Stimulated activated CD4-positive, alpha-beta T cell treated with anti-CD3 and anti-CD28 coated beads, Interleukin-15, amount 100 ng/mL, for 24 hours (primary cell): Measurements from ENCODE around the gene SLC6A18.
"Not testable (repeated sequence)": the region's sequence is repeated elsewhere in the genome, so short reads cannot be mapped to it uniquely, and the experiment has no call there.

ENCODE experiments used
- DNase-seq: peaks from one replicate; pipeline ENCODE4 v3.0.0-alpha.2; 2020

Gene SLC6A18

GRCh38 chr5:1279443-1280151 lies 54.4 kb downstream of the SLC6A18 start:
- no peak for DNase-seq

GRCh38 chr5:1280177-1281037 lies 55.2 kb downstream of the SLC6A18 start:
- no peak for DNase-seq

GRCh38 chr5:1281038-1281882 lies 56.1 kb downstream of the SLC6A18 start:
- DNase-seq: no peak

DNA sequence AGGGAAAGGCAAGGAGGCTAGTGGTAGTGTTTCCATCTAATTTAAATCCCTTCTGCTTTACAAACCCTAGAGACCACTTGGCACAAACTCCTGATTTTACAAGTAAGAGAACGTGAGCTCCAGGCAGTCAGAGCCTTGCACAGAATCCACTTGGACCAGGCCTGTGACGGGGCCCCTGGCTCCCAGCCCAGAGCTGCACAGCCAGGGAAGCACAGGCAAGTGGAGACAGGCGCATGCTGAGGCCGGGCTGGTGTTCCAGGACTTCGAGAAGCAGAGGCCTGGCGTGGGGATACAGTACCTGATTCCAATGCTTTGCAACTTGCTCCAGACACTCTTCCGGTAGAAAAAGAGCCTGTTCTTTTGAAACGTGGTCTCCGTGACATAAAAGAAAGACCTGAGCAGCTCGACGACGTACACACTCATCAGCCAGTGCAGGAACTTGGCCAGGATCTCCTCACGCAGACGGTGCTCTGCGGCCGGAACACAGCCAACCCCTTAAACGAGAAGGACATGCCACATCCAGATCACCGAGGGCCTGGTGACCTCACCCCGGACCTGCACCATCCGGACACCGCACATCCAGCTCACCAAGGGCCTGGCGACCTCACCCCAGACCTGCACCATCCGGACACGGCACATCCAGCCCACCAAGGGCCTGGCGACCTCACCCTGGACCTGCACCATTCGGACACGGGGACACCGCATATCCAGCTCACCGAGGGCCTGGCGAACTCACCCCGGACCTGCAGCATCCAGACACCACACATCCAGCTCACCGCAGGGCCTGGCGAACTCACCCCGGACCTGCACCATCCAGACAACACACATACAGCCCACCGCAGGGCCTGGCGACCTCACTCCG lies 57.2 kb downstream of the SLC6A18 start:
- no peak for DNase-seq

DNA sequence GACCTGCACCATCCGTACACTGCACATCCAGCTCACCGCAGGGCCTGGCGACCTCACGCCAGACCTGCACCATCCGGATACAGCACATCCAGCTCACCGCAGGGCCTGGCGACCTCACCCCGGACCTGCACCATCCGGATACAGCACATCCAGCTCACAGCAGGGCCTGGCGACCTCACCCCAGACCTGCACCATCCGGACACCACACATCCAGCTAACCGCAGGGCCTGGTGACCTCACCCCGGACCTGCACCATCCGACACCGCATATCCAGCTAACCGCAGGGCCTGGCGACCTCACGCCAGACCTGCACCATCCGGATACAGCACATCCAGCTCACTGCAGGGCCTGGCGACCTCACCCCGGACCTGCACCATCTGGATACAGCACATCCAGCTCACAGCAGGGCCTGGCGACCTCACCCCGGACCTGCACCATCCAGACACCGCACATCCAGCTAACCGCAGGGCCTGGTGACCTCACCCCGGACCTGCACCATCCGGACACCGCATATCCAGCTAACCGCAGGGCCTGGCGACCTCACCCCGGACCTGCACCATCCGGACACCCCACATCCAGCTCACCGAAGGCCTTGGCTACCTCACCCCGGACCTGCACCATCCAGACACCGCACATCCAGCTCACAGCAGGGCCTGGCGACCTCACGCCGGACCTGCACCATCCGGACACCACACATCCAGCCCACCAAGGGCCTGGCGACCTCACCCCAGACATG lies 58.0 kb downstream of the SLC6A18 start:
- DNase-seq: not testable (repeated sequence)

DNA sequence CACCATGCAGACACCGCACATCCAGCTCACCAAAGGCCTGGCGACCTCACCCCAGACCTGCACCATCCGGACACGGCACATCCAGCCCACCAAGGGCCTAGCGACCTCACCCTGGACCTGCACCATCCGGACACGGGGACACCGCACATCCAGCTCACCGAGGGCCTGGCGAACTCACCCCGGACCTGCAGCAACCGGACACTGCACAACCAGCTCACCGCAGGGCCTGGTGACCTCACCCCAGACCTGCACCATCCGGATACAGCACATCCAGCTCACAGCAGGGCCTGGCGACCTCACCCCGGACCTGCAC lies 58.5 kb downstream of the SLC6A18 start:
- DNase-seq: not testable (repeated sequence)

GRCh38 chr5:1284336-1284970 lies 59.3 kb downstream of the SLC6A18 start:
- not testable (repeated sequence) for DNase-seq

DNA sequence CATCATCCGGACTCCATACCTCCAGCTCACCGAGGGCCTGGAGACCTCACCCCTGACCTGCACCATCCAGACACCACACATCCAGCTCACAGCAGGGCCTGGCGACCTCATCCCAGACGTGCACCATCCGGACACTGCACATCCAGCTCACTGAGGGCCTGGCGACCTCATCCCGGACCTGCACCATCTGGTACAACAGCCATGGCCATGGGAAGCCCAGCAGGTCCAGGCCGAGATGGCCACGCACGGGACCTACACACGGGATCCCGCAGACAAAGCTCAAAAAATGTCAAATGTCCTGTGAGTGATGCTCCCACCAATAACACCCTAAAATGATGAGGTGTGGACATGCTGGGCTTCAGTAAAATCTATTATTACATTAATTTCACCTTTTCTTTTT lies 60.0 kb downstream of the SLC6A18 start:
- no peak for DNase-seq

GRCh38 chr5:1285883-1286291 lies 60.7 kb downstream of the SLC6A18 start:
- no peak for DNase-seq

DNA sequence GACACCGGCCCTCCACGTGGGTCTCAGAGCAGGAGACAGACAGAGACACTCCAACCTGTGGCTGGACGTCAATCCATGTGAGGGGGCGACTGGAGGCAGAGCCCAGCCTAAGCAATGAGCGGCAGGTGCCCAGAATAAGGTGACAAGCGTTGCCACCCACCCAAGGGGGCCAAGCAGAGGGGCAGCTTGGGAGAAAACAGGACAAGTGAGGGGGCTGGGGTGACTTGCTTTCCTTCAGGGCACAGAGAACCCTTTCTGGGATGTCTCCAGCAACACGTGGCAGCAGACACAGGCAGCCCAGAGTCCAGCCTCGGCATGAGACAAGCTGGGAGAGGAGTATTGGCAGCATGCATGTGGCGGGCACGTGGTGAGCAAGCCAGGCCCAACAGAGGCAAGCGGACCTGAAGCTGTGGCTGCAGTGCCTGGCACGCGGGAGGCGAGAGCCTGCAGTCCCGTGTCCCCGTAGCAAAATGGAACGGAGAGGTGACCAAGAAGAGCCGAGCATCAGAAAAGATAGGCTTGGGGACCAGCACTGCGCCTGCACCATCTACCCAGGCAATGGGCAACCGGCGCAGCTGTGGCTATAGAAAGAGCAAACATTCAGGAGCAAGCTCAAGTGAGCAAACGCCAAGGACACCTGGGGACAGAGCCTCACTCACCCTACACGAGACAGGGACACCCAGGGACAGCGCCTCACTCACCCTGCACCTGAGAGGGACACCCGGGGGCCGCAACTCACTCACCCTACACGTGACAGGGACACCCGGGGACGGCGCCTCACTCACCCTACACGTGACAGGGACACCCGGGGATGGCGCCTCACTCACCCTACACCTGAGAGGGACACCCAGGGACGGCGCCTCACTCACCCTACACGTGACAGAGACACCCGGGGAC lies 63.5 kb downstream of the SLC6A18 start:
- no peak for DNase-seq

DNA sequence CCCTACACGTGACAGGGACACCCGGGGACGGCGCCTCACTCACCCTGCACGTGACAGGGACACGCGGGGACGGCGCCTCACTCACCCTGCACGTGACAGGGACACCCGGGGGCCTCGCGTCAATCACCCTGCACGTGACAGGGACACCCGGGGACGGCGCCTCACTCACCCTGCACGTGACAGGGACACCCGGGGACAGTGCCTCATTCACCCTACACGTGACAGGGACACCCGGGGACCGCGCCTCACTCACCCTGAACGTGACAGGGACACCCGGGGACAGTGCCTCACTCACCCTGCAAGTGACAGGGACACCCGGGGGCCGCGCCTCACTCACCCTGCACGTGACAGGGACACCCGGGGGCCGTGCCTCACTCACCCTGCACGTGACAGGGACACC lies 64.4 kb downstream of the SLC6A18 start:
- DNase-seq: not testable (repeated sequence)

DNA sequence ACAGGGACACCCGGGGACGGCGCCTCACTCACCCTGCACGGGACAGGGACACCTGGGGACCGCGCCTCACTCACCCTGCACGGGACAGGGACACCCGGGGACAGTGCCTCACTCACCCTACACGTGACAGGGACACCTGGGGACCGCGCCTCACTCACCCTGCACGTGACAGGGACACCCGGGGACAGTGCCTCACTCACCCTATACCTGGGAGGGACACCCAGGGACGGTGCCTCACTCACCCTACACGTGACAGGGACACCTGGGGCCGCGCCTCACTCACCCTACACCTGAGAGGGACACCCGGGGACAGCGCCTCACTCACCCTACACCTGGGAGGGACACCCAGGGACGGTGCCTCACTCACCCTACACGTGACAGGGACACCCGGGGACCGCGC lies 65.8 kb downstream of the SLC6A18 start:
- DNase-seq: not testable (repeated sequence)

- DNase-seq: no peak
These were observed 66.5 kb downstream of the SLC6A18 start for GRCh38 chr5:1291611-1292080.

DNA sequence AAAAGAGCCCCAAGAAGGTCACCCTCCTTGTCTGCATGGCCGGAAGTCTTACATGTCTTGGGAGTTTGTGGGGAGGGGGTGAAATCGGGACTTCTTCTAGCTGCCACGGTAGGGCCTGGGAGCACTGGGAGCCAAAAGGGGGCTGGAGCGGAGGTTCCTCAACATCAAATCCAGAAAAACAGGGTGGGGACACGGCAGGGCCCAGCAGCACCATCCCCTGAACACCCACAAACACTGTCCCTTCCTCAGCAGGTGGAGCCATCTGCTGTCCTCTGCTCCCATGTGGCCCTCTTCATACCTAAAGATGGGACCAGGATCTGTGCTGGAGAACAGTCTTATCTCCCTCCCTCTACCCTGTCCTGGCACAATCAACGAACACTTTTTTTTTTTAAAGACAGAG lies 67.0 kb downstream of the SLC6A18 start:
- DNase-seq: no peak

DNA sequence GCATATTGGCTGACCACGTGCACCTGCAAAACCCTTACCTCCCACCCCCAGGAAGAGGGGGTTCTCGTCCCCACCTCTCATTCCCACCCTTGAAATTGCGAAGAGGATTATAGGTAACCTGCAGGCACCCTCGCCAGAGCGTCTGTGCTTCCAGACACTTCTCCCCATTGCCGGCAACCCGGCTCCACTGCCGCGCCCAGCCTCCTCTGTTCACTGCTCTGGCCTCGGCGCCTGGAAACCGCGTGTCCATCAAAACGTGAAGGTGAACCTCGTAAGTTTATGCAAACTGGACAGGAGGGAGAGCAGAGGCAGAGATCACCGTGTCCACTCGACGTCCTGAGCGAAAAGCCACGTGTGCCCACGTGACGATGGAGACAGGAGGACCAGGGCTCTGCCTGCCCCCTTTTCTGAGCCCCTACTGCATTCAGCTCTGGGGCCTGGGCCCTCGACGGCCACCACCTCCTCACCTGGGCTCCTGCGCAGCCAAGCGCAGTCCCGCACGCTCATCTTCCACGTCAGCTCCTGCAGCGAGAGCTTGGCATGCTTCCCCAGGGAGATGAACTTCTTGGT lies 67.8 kb downstream of the SLC6A18 start:
- no peak for DNase-seq

- DNase-seq: no peak
These were observed 68.4 kb downstream of the SLC6A18 start for GRCh38 chr5:1293416-1294205.

DNA sequence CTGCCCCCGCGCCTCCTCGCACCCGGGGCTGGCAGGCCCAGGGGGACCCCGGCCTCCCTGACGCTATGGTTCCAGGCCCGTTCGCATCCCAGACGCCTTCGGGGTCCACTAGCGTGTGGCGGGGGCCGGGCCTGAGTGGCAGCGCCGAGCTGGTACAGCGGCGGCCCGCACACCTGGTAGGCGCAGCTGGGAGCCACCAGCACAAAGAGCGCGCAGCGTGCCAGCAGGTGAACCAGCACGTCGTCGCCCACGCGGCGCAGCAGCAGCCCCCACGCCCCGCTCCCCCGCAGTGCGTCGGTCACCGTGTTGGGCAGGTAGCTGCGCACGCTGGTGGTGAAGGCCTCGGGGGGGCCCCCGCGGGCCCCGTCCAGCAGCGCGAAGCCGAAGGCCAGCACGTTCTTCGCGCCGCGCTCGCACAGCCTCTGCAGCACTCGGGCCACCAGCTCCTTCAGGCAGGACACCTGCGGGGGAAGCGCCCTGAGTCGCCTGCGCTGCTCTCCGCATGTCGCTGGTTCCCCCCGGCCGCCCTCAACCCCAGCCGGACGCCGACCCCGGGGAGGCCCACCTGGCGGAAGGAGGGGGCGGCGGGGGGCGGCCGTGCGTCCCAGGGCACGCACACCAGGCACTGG lies 69.1 kb downstream of the SLC6A18 start:
- DNase-seq: peak; percentile 46
